Hepatocyte (in vitro differentiated cells): Measurements from ENCODE around the gene SERPINB1. TPM values are rescaled to one million over a fixed set of nuclear protein-coding genes. Genes with fewer than 3 reads are reported as not detected.

Source experiments
- DNase-seq: peaks from one replicate; pipeline ENCODE4 v3.0.0-alpha.2; 2016; ENCODE audit warnings: low spot score
- H2AFZ ChIP-seq: fragments of 200-600 bp; sonication (generic); 2 replicates; pipeline ENCODE4 v1.6.0; 2016; ENCODE audit warnings: antibody characterized with exemption, mild to moderate bottlenecking
- H3K27ac ChIP-seq: fragments of 200-600 bp; sonication (generic); 2 replicates; pipeline ENCODE4 v1.5.1; 2016; ENCODE audit warnings: mild to moderate bottlenecking
- H3K27me3 ChIP-seq: fragments of 200-600 bp; sonication (generic); 2 replicates; pipeline ENCODE4 v1.6.1; 2016
- H3K36me3 ChIP-seq: fragments of 200-600 bp; sonication (generic); replicated peaks from 2 replicates; pipeline ENCODE4 v1.5.1; 2016; ENCODE audit warnings: low read depth; ENCODE audit not compliant: insufficient read depth
- H3K4me1 ChIP-seq: fragments of 200-600 bp; sonication (generic); 2 replicates; pipeline ENCODE4 v1.5.1; 2016; ENCODE audit warnings: mild to moderate bottlenecking, moderate library complexity; ENCODE audit not compliant: insufficient read depth
- H3K4me2 ChIP-seq: fragments of 200-600 bp; sonication (generic); 2 replicates; pipeline ENCODE4 v1.6.0; 2016
- H3K4me3 ChIP-seq: fragments of 200-600 bp; sonication (generic); 2 replicates; pipeline ENCODE4 v1.5.1; 2016; ENCODE audit warnings: mild to moderate bottlenecking
- H3K79me2 ChIP-seq: fragments of 200-600 bp; sonication (generic); 2 replicates; pipeline ENCODE4 v1.6.0; 2017; ENCODE audit warnings: mild to moderate bottlenecking
- H3K9me2 ChIP-seq: fragments of 200-600 bp; sonication (generic); replicated peaks from 2 replicates; pipeline ENCODE4 v1.6.0; 2017; ENCODE audit warnings: mild to moderate bottlenecking; ENCODE audit not compliant: insufficient read depth
- H3K9me3 ChIP-seq: fragments of 200-600 bp; sonication (generic); 2 replicates; pipeline ENCODE4 v1.5.1; 2016; ENCODE audit warnings: low read depth, mild to moderate bottlenecking
- H4K20me1 ChIP-seq: fragments of 200-600 bp; sonication (generic); 2 replicates; pipeline ENCODE4 v1.6.0; 2016; ENCODE audit warnings: mild to moderate bottlenecking; ENCODE audit not compliant: insufficient read depth, poor library complexity, severe bottlenecking
- CTCF ChIP-seq: fragments of 200-600 bp; sonication (generic); IDR thresholded peaks from 2 replicates; pipeline ENCODE4 v1.5.1; 2016; ENCODE audit warnings: antibody characterized with exemption, mild to moderate bottlenecking; ENCODE audit not compliant: poor library complexity
- EZH2 ChIP-seq: fragments of 200-600 bp; sonication (generic); IDR thresholded peaks from 2 replicates; pipeline ENCODE4 v1.6.1; 2016; ENCODE audit warnings: antibody characterized with exemption, mild to moderate bottlenecking, borderline replicate concordance
- EZH2phosphoT487 ChIP-seq: fragments of 200-600 bp; sonication (generic); IDR thresholded peaks from one replicate; pipeline ENCODE4 v1.6.1; 2018; ENCODE audit warnings: antibody characterized with exemption, mild to moderate bottlenecking, low read depth, moderate library complexity; ENCODE audit not compliant: unreplicated experiment, severe bottlenecking
- WGBS: methylation state at CpG from one replicate; pipeline ENCODE4 v1.1.6; 2016; ENCODE audit warnings: low lambda C conversion rate; ENCODE audit errors: missing lambda C conversion rate; 5-methylcytosine and 5-hydroxymethylcytosine counted together
- polyA plus RNA-seq: library from polyadenylated mRNA; unstranded; fragments of >200 nt; fragmentation: Nextera tagmentation; extraction: Ambion mirVana; gene quantifications from 2 replicates; pipeline ENCODE4 v1.2.1, GENCODE V29; 2016
- total RNA-seq: library from RNA; depleted of rRNA; stranded (reverse); fragments of >200 nt; gene quantifications from 2 replicates; pipeline ENCODE4 v1.2.3, GENCODE V29; 2014

Gene SERPINB1
- total and polyA plus RNA-seq, 2 experiments from 2014 or later = 45.9 to 57.0 TPM

DNA sequence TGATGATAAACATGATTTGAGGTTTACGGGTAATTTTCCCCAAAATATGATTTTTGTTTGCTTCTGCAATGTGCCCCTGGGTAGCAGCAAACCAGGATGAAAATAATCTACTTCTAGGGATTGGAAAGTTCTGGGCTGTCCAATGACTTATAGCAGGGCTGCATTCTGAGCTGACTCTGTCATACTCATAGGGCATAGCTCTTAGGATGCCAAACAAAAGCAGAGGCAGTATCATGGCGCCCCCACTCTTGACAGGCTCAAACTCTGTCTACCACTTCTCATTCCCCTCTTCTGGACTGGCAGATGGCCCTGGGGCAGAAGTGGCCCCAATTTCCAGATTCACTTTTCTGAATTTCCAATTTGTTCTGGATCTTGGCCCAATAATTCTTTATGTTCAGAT, 10.3 kb downstream of the SERPINB1 start:
- no peaks in the 10 kb centered on the region for H4K20me1 ChIP-seq
- H3K4me3 ChIP-seq = no peak overlapping the region
- no peak overlapping the region for H2AFZ ChIP-seq
- DNase-seq = no peak
- no peak overlapping the region for H3K4me2 ChIP-seq
- H3K4me1 ChIP-seq = no peaks in the 10 kb centered on the region
- no peaks in the 10 kb centered on the region for H3K27me3 ChIP-seq
- H3K79me2 ChIP-seq = peaks cover 5% of the 10 kb centered on the region
- no peak for TF ChIP-seq EZH2
- TF ChIP-seq EZH2phosphoT487 = no peak
- no peak for TF ChIP-seq CTCF
- no peaks in the 10 kb centered on the region for H3K36me3 ChIP-seq
- no peaks in the 10 kb centered on the region for H3K9me2 ChIP-seq
- no peaks in the 10 kb centered on the region for H3K9me3 ChIP-seq
- no peak overlapping the region for H3K27ac ChIP-seq
- 93% methylated on average over 2 of the region's 2 CpGs for WGBS

DNA sequence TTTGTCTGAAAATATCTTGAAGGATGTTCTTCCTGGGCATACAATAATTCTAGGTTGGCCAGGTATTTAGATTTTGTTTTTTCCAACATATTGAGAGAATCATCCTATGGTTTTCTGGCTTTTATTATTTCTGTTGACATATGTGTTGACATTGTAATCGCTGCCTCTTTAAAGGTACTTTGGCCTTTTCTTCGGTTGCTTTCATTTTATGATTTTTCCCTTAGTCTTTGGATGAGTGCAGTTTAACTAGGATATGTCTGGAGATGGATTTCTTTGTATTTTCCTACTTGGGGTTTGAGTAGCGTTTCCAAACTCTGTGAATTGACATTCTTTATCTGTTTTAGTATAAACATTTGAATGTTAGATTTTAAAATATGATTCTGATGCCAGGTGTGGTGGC, 11.5 kb downstream of the SERPINB1 start:
- no peak for DNase-seq
- no peaks in the 10 kb centered on the region for H3K9me3 ChIP-seq
- no peaks in the 10 kb centered on the region for H3K9me2 ChIP-seq
- peaks cover 5% of the 10 kb centered on the region for H3K79me2 ChIP-seq
- no peaks in the 10 kb centered on the region for H3K36me3 ChIP-seq
- H3K4me1 ChIP-seq = no peaks in the 10 kb centered on the region
- H2AFZ ChIP-seq = no peak overlapping the region
- no peak overlapping the region for H3K4me3 ChIP-seq
- TF ChIP-seq EZH2 (no peak), EZH2phosphoT487 (no peak), CTCF (no peak)
- H3K27me3 ChIP-seq = no peaks in the 10 kb centered on the region
- no peak overlapping the region for H3K4me2 ChIP-seq
- WGBS = 66% methylated on average over 3 of the region's 3 CpGs
- no peaks in the 10 kb centered on the region for H4K20me1 ChIP-seq
- no peak overlapping the region for H3K27ac ChIP-seq

DNA sequence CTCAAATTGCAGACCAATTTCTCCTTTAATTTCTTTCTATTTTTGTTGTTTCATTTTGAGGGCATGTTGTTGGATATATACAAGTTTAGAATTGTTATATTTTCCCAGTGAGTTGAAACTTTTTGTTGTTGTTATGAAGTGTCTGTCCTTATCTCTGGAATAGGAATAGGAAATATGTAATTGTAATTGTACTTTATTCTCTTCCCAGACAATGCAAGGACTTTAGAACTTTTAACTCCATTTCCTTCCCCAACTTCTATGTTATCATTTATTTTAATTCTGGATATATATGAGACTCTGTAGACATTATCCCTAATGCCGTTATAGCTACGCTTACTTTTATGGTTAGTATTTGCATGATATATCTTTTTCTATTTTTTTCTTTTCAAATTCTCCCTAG, 12.4 kb downstream of the SERPINB1 start:
- WGBS = 96% methylated on average over 2 of the region's 2 CpGs

More for the DNA sequence above, 12.4 kb downstream of the SERPINB1 start:
- Histone ChIP-seq H3K9me2 (no peaks in the 10 kb centered on the region), H3K4me1 (no peaks in the 10 kb centered on the region), H3K4me2 (no peak overlapping the region), H2AFZ (no peak overlapping the region), H3K79me2 (no peaks in the 10 kb centered on the region), H3K36me3 (no peaks in the 10 kb centered on the region), H3K27me3 (no peaks in the 10 kb centered on the region), H3K27ac (no peak overlapping the region), H3K9me3 (no peaks in the 10 kb centered on the region), H3K4me3 (no peak overlapping the region), H4K20me1 (no peaks in the 10 kb centered on the region)
- DNase-seq = no peak
- TF ChIP-seq EZH2 (no peak), EZH2phosphoT487 (no peak), CTCF (no peak)
